CD4-positive, alpha-beta T cell treated with Interleukin-6 at 100 ng/mL for 8 hours (primary cell): ENCODE results near the gene CCDC51.
A peak's percentile ranks its signal among the peaks of the same experiment; 100 is the strongest.
"Not testable (repeated sequence)": the region's sequence is repeated elsewhere in the genome, so short reads cannot be mapped to it uniquely, and the experiment has no call there.

Experiments used
- DNase-seq: peaks from one replicate; pipeline ENCODE4 v3.0.0-alpha.2; 2020; ENCODE audit warnings: mixed read lengths, low spot score

CCDC51 gene

GRCh38 chr3:48465531-48466378 lies 25.8 kb upstream of the CCDC51 start:
- DNase-seq: peak; percentile 80

GRCh38 chr3:48465237-48465530 lies 25.3 kb upstream of the CCDC51 start:
- DNase-seq: no peak

- DNase-seq: no peak
These were observed 24.8 kb upstream of the CCDC51 start for GRCh38 chr3:48464713-48465221.

- no peak for DNase-seq
These were observed 23.8 kb upstream of the CCDC51 start for GRCh38 chr3:48463703-48464102.

- DNase-seq: not testable (repeated sequence)
These were observed 21.8 kb upstream of the CCDC51 start for GRCh38 chr3:48461767-48462166.

- no peak for DNase-seq
These were observed 20.6 kb upstream of the CCDC51 start for GRCh38 chr3:48460517-48460902.

- DNase-seq: no peak
These were observed 20.0 kb upstream of the CCDC51 start for GRCh38 chr3:48459773-48460516.

- no peak for DNase-seq
These were observed 19.4 kb upstream of the CCDC51 start for GRCh38 chr3:48459331-48459730.

- DNase-seq: no peak
These were observed 16.5 kb upstream of the CCDC51 start for GRCh38 chr3:48456456-48456855.

- DNase-seq: no peak
These were observed 11.4 kb upstream of the CCDC51 start for GRCh38 chr3:48451270-48451669.

- DNase-seq: peak; percentile 79
These were observed 6.7 kb upstream of the CCDC51 start, which contains the start of gene ATRIP for GRCh38 chr3:48446425-48447193. TSS of gene ATRIP (plus strand) at chr3:48446737. CDS start at chr3:48446846, 109 bp downstream.

GRCh38 chr3:48446043-48446424 lies 6.1 kb upstream of the CCDC51 start:
- no peak for DNase-seq

- no peak for DNase-seq
These were observed 5.5 kb upstream of the CCDC51 start for GRCh38 chr3:48445277-48445882.

- no peak for DNase-seq
These were observed 2.0 kb upstream of the CCDC51 start for GRCh38 chr3:48441940-48442339.

GRCh38 chr3:48440590-48440958 lies 655 bp upstream of the CCDC51 start:
- DNase-seq: no peak

GRCh38 chr3:48437812-48438211 lies 2.1 kb downstream of the CCDC51 start:
- DNase-seq: no peak

- DNase-seq: no peak
These were observed 3.1 kb downstream of the CCDC51 start for GRCh38 chr3:48436855-48437254.

GRCh38 chr3:48436477-48436787 lies 3.5 kb downstream of the CCDC51 start:
- no peak for DNase-seq

GRCh38 chr3:48435774-48436476 lies 4.0 kb downstream of the CCDC51 start:
- peak; percentile 87 for DNase-seq

GRCh38 chr3:48435223-48435595 lies 4.7 kb downstream of the CCDC51 start:
- DNase-seq: no peak

- DNase-seq: no peak
These were observed 5.2 kb downstream of the CCDC51 start for GRCh38 chr3:48434591-48435222.
